HG03064 (cell line): ENCODE results near the gene CDC14A.
"Not testable (repeated sequence)": the region's sequence is repeated elsewhere in the genome, so short reads cannot be mapped to it uniquely, and the experiment has no call there.

Source experiments
- ATAC-seq: cut with Tn5 transposase; IDR thresholded peaks from one replicate; pipeline ENCODE4 v1.9.1; 2021; ENCODE audit warnings: low read depth; ENCODE audit not compliant: unreplicated experiment

CDC14A gene

GRCh38 chr1:100360790-100361510 is 8.6 kb downstream of the CDC14A start:
- ATAC-seq = no peak

- ATAC-seq = no peak
Observed at GRCh38 chr1:100361511-100362089, 9.3 kb downstream of the CDC14A start.

GRCh38 chr1:100362821-100363466 is 10.6 kb downstream of the CDC14A start:
- no peak for ATAC-seq

DNA sequence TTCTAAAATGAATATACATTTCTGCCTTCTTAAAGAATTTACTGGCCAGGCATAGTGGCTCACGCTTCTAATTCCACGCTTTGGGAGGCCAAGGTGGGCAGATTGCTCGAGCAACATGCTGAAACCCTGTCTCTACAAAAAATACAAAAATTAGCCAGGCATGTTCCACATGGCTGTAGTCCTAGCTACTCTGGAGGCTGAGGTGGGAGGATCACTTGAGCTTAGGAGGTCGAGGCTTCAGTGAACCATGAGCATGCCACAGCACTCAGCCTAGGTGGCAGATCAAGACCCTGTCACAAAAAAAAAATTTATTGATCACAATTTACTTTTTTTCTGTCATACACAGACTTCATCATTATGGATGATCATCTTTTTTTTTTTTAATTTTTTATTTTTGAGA is 11.5 kb downstream of the CDC14A start:
- ATAC-seq = no peak

- ATAC-seq = no peak
Observed at GRCh38 chr1:100364697-100365096, 12.4 kb downstream of the CDC14A start.

- no peak for ATAC-seq
Observed at GRCh38 chr1:100366209-100366525, 13.9 kb downstream of the CDC14A start.

DNA sequence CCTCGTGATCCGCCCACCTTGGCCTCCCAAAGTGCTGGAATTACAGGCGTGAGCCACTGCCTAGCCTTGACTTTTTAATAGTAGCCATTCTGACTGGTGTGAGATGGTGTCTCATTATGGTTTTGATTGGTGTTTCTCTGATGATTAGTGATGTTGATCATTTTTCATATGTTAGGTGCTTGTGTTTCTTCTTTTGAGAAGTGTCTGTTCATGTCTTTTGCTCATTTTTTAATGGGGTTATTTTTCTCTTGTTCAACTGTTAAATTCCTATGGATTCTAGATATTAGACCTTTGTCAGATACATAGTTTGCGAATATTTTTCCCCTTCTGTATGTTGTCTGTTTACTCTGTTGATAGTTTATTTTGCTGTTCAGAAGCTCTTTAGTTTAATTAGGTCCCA is 17.0 kb downstream of the CDC14A start:
- ATAC-seq = not testable (repeated sequence)

- not testable (repeated sequence) for ATAC-seq
Observed at GRCh38 chr1:100373953-100374352, 21.6 kb downstream of the CDC14A start.

- ATAC-seq = not testable (repeated sequence)
Observed at GRCh38 chr1:100376890-100377289, 24.6 kb downstream of the CDC14A start.

- peak; percentile 94 for ATAC-seq
Observed at GRCh38 chr1:100377590-100378361, 25.5 kb downstream of the CDC14A start.

- no peak for ATAC-seq
Observed at GRCh38 chr1:100378956-100379355, 26.6 kb downstream of the CDC14A start.

DNA sequence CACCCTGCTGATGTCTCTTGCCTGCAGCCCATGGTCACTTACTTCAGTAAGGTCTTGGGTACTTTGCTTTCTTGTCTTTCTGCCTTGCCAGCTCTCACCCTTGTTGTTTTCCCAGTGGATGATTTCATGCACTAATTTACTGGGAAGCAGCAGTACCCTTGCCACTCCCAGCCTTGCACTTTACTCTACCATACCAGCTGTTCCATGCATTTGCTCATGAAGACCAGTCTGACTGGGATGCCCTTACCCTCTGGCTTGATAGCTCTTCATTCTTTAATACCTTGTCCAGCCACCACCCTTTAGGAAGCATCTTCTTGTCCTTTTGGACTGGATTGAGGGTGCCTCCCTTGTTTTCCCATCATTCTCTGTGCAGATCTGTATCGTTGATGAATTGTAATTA is 28.3 kb downstream of the CDC14A start:
- no peak for ATAC-seq

DNA sequence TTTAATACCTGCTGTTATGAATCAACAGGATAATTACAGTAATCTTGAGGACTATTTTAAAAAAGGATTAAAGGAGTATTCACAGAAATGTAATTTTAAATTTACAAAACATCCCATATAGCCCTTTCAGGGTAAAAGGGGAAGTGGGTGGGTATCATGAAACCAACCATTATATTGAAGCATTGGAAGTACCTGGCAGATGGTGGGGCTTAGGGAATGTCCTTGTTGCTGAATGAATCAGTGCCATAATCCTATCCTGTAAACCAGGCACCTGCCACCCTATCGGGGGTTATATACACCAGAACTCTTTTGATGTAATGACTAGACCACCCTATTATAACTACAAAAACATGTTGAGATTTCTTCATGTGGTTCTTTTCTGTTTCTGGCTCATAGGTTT is 30.4 kb downstream of the CDC14A start:
- no peak for ATAC-seq

- no peak for ATAC-seq
Observed at GRCh38 chr1:100383743-100384405, 31.6 kb downstream of the CDC14A start.

- no peak for ATAC-seq
Observed at GRCh38 chr1:100387209-100387608, 34.9 kb downstream of the CDC14A start.

DNA sequence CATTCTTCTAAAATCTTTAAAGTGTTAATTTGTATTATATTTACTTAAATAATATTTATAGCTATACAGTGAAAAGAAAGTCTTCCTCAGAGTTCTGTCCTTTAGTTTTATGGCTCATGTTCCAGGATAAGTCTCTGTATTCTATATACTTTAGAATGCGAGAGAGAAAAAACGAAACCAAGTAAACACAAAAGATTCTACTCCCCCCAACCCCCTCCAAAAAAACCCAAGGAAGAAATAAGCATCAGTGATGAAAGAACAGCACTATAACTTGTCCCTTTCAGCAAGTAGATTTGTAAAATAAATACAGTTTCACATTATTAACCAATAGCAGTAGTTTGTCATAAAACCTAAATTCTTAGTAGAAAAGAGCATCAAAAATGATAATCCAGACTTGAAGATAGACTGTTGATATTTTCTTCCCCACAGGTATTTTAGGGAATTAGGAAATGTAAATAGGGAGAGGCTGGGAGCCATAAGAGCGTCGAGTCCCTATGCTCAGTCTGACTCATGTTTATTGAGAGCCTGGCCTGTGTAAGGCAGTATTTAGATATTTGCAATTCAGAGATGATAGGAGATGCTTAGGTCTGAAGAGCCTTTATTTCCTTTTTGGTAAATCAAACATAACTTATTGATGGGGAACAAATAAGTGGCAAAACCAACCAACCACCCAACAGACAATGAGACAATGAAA is 35.5 kb downstream of the CDC14A start:
- no peak for ATAC-seq

DNA sequence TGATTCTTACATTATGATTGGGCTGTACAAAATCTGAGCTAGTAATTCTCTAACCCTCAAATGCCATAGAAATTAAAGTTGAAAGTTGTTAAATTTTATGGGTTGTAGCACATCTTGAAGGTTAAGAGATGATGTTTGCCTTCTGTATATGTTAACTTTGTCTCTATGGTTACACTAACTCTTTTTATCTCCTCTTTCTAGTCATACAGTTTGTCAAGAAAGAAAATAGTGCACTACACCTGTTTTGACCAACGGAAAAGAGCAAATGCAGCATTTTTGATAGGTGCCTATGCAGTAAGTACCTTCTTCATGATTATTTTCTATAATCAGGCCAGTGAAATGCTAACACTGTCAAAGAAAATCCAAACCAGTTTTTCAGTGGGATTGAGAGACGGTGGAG is 38.2 kb downstream of the CDC14A start:
- no peak for ATAC-seq

DNA sequence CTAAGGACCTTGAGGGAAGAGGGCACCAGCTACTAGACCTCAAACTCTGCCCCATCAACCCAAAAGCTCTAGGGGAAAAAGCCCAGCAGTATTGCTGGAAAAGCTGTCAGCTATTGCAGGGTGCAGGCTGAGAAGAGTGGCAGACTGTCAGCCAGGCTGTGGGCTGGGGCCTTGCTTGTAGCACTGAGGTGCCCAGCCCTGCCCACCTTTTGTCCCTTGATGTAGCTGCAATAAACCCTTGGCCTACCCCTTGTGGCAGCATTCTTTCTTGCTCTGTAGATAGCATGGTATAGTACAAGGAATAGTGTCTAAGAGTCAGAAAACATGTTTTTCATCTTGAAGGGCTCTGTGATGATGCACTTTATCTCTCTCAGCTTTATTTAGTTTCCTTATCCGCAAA is 39.4 kb downstream of the CDC14A start:
- no peak for ATAC-seq

GRCh38 chr1:100392756-100393155 is 40.5 kb downstream of the CDC14A start:
- ATAC-seq = no peak

- no peak for ATAC-seq
Observed at GRCh38 chr1:100394285-100394684, 42.0 kb downstream of the CDC14A start.
